Lower leg skin (tissue), 3 donors: ENCODE results near the gene AFF4.

Experiments used
- CTCF ChIP-seq, 3 donors: fragments of 450-650 bp; IDR thresholded peaks; one replicate each; pipeline ENCODE4 v1.5.1; 2016; ENCODE audit warnings: antibody characterized with exemption in 3 of 3, mild to moderate bottlenecking in 3 of 3, moderate library complexity in 2 of 3
- POLR2A ChIP-seq, 2 donors: fragments of 450-650 bp; IDR thresholded peaks; one replicate each; pipeline ENCODE4 v1.6.1; 2016 to 2017; ENCODE audit warnings: antibody characterized with exemption in 2 of 2, mild to moderate bottlenecking in 1 of 2, moderate library complexity in 1 of 2

- TF ChIP-seq CTCF (IDR thresholded peaks at IDR 0.05) (no peak), POLR2A (IDR thresholded peaks at IDR 0.05) (no peak)
Observed at GRCh38 chr5:132890817-132891216, 72.6 kb downstream of the AFF4 start.
